Right atrium auricular region (tissue), 2 donors: Measurements from ENCODE around the gene THAP7. TPM values are rescaled to one million over a fixed set of nuclear protein-coding genes. Genes with fewer than 3 reads are reported as not detected.
"Not testable (repeated sequence)": the region's sequence is repeated elsewhere in the genome, so short reads cannot be mapped to it uniquely, and the experiment has no call there.

Source experiments
- DNase-seq: peaks from one replicate; pipeline ENCODE4 v3.0.0-alpha.2; 2019; ENCODE audit warnings: low spot score
- H3K27ac ChIP-seq, 2 donors: fragments of 200-600 bp; sonication (generic); 1 replicate in 1 of 2; 2 replicates in 1 of 2; pipeline ENCODE4 v1.5.1; 2016 to 2019
- H3K27me3 ChIP-seq, 2 donors: fragments of 200-600 bp; sonication (generic); one replicate each; pipeline versions ENCODE4 v1.5.1 to v1.6.0; 2017 to 2019
- H3K36me3 ChIP-seq: fragments of 200-600 bp; sonication (generic); one replicate; pipeline ENCODE4 v1.5.1; 2016
- H3K4me1 ChIP-seq, 2 donors: fragments of 200-600 bp; sonication (generic); one replicate each; pipeline versions ENCODE4 v1.5.1 to v1.6.0; 2017 to 2019
- H3K4me3 ChIP-seq, 2 donors: fragments of 200-600 bp; sonication (generic); 1 replicate in 1 of 2; 2 replicates in 1 of 2; pipeline ENCODE4 v1.5.1; 2017 to 2019; ENCODE audit warnings: mild to moderate bottlenecking in 1 of 2, moderate library complexity in 1 of 2
- H3K9me3 ChIP-seq, 2 donors: fragments of 200-600 bp; sonication (generic); one replicate each; pipeline ENCODE4 v1.5.1; 2019
- CTCF ChIP-seq, 2 donors: fragments of 200-600 bp; sonication (generic); IDR thresholded peaks; one replicate each; pipeline ENCODE4 v1.5.1; 2019; ENCODE audit warnings: antibody characterized with exemption in 2 of 2
- total RNA-seq, 2 donors: library from RNA; depleted of rRNA; stranded (reverse); fragments of >200 nt; gene quantifications; one replicate each; pipeline ENCODE4 v1.1.0, GENCODE V29; 2016

Gene THAP7
- 10 to 100 TPM; 39.8 to 51.1 TPM for total RNA-seq

DNA sequence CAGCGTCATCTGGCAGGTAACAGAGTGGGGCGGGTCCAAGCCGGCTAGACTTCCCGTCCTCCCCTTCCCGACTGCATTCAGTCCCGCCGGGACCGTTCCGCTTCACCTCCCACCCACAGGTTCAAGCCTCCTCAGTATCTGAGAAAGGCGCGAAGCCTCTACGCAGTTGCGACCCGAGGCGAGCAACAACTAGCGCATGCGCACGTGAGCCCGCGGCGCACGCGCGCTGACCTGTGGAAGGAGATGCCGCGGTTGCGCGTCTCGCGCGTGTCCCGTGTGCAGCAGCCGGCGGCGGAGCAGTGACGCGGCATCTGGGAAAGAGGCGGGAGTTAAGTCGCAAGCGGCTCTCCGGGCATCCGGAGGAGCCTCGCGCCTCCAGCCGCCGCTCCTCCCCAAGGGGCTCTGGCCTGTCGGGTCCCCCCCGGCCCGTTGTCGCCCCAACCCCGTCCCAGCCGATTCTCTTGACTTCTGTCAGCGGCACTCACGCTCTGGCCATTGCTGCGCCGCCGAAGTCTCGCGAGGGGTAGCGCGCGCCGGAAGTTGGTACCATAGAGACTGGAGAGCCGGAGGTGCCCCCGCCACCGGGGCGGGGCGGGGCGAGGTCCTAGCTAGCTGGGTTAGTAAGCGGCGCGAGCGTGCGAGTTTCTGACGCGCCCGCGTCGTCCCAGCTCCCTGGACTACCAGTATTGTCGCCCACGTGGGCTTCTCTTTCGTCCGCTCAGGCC, at the start of gene THAP7:
THAP7 (minus strand) TSS at position 518 of the 725 bp plus-strand sequence; CDS start at position 311, 207 bp downstream.
- DNase-seq, result peak; percentile 98
- Histone ChIP-seq H3K36me3 (peaks cover 31% of the 10 kb centered on the region), H3K4me3 (peak within 1 kb of the TSS; percentile 76 to 77), H3K4me1 (peaks cover 0 to 34% of the 10 kb centered on the region in 2 donors), H3K9me3 (no peaks in the 10 kb centered on the region), H3K27me3 (no peaks in the 10 kb centered on the region), H3K27ac (peak within 1 kb of the TSS; percentile 97 to 99)
- TF ChIP-seq CTCF (IDR thresholded peaks at IDR 0.05), result no peak

GRCh38 chr22:21051145-21051830, 49.4 kb upstream of the THAP7 start:
- no peak overlapping the region for H3K4me3 ChIP-seq
- H3K4me1 ChIP-seq, result no peaks in the 10 kb centered on the region
- no peak for TF ChIP-seq CTCF (IDR thresholded peaks at IDR 0.05)
- no peaks in the 10 kb centered on the region for H3K27me3 ChIP-seq
- no peak for DNase-seq
- H3K9me3 ChIP-seq, result no peaks in the 10 kb centered on the region
- no peak overlapping the region for H3K27ac ChIP-seq
- no peaks in the 10 kb centered on the region for H3K36me3 ChIP-seq

GRCh38 chr22:21048965-21049364, 47.0 kb upstream of the THAP7 start:
- H3K27ac ChIP-seq, H3K9me3 ChIP-seq, DNase-seq, H3K4me3 ChIP-seq, H3K27me3 ChIP-seq, H3K36me3 ChIP-seq: not testable (repeated sequence)
- H3K4me1 ChIP-seq, result peaks cover 0 to 22% of the 10 kb centered on the region in 2 donors

- not testable (repeated sequence) for H3K4me3 ChIP-seq, DNase-seq, H3K36me3 ChIP-seq, H3K27me3 ChIP-seq, H3K9me3 ChIP-seq, H3K27ac ChIP-seq
- H3K4me1 ChIP-seq, result peaks cover 0 to 22% of the 10 kb centered on the region in 2 donors
Observed at GRCh38 chr22:21048448-21048847, 46.5 kb upstream of the THAP7 start.

GRCh38 chr22:21047730-21048129, 45.8 kb upstream of the THAP7 start:
- TF ChIP-seq CTCF (IDR thresholded peaks at IDR 0.05), result no peak

DNA sequence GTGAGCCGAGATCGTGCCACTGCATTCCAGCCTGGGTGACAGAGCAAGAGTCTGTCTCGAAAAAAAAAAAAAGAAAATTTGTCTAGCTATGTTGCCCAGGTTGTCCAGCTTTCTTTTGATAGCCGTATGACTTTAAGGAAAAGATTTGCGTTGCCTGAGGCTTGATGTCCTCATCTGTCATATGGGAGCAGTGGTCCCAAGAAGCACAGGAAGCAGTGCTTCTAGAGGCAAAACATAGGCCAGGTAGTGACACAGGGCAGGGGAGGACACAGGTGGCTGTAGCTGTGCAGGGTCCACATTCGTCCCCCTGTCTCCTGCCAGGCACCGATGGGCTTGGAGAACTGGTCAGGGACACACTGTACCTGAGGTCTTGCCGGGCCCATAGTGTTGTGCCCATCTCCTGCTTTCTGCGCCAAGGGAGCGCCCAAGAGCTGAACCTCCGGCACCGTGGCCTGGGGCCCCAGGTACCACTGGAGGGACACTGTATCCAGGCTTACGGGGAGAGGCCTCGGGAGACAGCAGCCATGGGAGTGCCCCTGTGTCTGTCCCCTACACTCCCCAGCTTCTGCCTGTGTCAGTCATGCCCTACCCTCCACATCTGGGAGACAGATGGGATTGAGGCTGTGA, 45.2 kb upstream of the THAP7 start:
- Histone ChIP-seq H3K9me3 (no peaks in the 10 kb centered on the region), H3K4me3 (no peak overlapping the region), H3K36me3 (no peaks in the 10 kb centered on the region), H3K27me3 (no peaks in the 10 kb centered on the region), H3K27ac (no peak overlapping the region), H3K4me1 (peaks cover 0 to 22% of the 10 kb centered on the region in 2 donors)
- no peak for DNase-seq
- no peak for TF ChIP-seq CTCF (IDR thresholded peaks at IDR 0.05)

More at GRCh38 chr22:21047730-21048129, 45.8 kb upstream of the THAP7 start:
- no peak for DNase-seq
- Histone ChIP-seq H3K4me1 (peaks cover 0 to 22% of the 10 kb centered on the region in 2 donors), H3K27me3 (no peaks in the 10 kb centered on the region), H3K4me3 (no peak overlapping the region), H3K9me3 (no peaks in the 10 kb centered on the region), H3K36me3 (no peaks in the 10 kb centered on the region), H3K27ac (no peak overlapping the region)
